Pons (tissue), 1 donor: ENCODE data around the gene PGD.
A peak's percentile ranks its signal among the peaks of the same experiment; 100 is the strongest.

ENCODE experiments used
- DNase-seq: peaks from one replicate; pipeline ENCODE4 v3.0.0-alpha.2; 2016; ENCODE audit warnings: low spot score

The PGD gene

GRCh38 chr1:10398734-10399443 lies at the start of gene PGD:
PGD (plus strand) TSS chr1:10399064; CDS start chr1:10399118, 54 bp downstream.
- DNase-seq, result peak; percentile 97

GRCh38 chr1:10353282-10353681 lies 45.6 kb upstream of the PGD start:
- no peak for DNase-seq

GRCh38 chr1:10353693-10354092 lies 45.2 kb upstream of the PGD start:
- no peak for DNase-seq

- no peak for DNase-seq
Observed at GRCh38 chr1:10360045-10360444, 38.8 kb upstream of the PGD start.

GRCh38 chr1:10361515-10361914 lies 37.3 kb upstream of the PGD start:
- no peak for DNase-seq

GRCh38 chr1:10368194-10368593 lies 30.7 kb upstream of the PGD start:
- no peak for DNase-seq

GRCh38 chr1:10374442-10374860 lies 24.4 kb upstream of the PGD start:
- no peak for DNase-seq

- DNase-seq, result peak; percentile 83
Observed at GRCh38 chr1:10377365-10378029, 21.4 kb upstream of the PGD start.

GRCh38 chr1:10378081-10378841 lies 20.6 kb upstream of the PGD start:
- peak; percentile 53 for DNase-seq

GRCh38 chr1:10379101-10379620 lies 19.7 kb upstream of the PGD start:
- no peak for DNase-seq

- DNase-seq, result no peak
Observed at GRCh38 chr1:10379676-10380075, 19.2 kb upstream of the PGD start.

- DNase-seq, result peak; percentile 59
Observed at GRCh38 chr1:10380594-10381275, 18.1 kb upstream of the PGD start.

GRCh38 chr1:10383630-10384029 lies 15.2 kb upstream of the PGD start:
- DNase-seq, result no peak

GRCh38 chr1:10384219-10384618 lies 14.6 kb upstream of the PGD start:
- no peak for DNase-seq

- no peak for DNase-seq
Observed at GRCh38 chr1:10386761-10387676, 11.8 kb upstream of the PGD start.

GRCh38 chr1:10387677-10388386 lies 11.0 kb upstream of the PGD start:
- DNase-seq, result peak; percentile 66

GRCh38 chr1:10388387-10388715 lies 10.5 kb upstream of the PGD start:
- no peak for DNase-seq

GRCh38 chr1:10389271-10389973 lies 9.4 kb upstream of the PGD start:
- DNase-seq, result no peak

- no peak for DNase-seq
Observed at GRCh38 chr1:10396870-10397269, 2.0 kb upstream of the PGD start.

- DNase-seq, result peak; percentile 31
Observed at GRCh38 chr1:10398278-10398733, 558 bp upstream of the PGD start.
